Muscle of arm (tissue), 12 donors: ENCODE results near the gene FAIM2. TPM values are rescaled to one million over a fixed set of nuclear protein-coding genes. Genes with fewer than 3 reads are reported as not detected.
A peak's percentile ranks its signal among the peaks of the same experiment; 100 is the strongest.

Experiments used
- DNase-seq: peaks from one replicate; pipeline ENCODE4 v3.0.0-alpha.2; 2013
- polyA plus RNA-seq, 12 donors: library from polyadenylated mRNA; unstranded; fragments of 120-200 nt; gene quantifications; one replicate each; pipeline ENCODE4 v1.2.1, GENCODE V29; 2013; ENCODE audit not compliant: insufficient read length in 12 of 12

FAIM2 gene
- polyA plus RNA-seq, 12 donors = 7.4 to 10.6 (median 8.7) TPM; not detected in 1

GRCh38 chr12:49827401-49828099 is 76.2 kb downstream of the FAIM2 start:
- DNase-seq = peak; percentile 76

GRCh38 chr12:49827051-49827400 is 76.7 kb downstream of the FAIM2 start:
- DNase-seq = no peak

DNA sequence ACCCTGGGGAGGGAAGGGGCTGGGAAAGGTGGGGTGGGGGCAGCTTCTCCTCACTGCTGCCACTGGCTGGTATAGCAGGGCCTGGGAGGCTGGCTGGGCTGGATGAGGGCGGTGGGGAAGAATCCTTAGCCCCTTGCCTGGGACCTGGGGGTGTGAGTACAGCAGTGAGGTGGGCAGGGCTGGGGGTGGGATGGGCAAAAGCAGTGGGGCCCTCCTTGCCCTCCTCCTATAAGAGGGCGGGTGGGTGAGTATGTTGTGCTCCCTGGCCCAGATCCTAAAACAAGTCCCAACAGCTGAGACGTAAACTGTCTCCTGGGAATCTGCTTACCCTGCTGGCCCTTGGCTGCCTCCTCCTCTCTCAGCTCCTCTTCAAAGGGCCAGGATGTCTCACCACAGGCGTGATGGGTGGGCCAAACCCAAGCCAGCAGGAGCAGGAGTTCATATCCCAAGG is 77.7 kb downstream of the FAIM2 start:
- no peak for DNase-seq

GRCh38 chr12:49825360-49825970 is 78.2 kb downstream of the FAIM2 start:
- DNase-seq = no peak

- DNase-seq = no peak
These were observed 78.8 kb downstream of the FAIM2 start for GRCh38 chr12:49824895-49825294.

GRCh38 chr12:49824416-49824815 is 79.3 kb downstream of the FAIM2 start:
- DNase-seq = no peak

DNA sequence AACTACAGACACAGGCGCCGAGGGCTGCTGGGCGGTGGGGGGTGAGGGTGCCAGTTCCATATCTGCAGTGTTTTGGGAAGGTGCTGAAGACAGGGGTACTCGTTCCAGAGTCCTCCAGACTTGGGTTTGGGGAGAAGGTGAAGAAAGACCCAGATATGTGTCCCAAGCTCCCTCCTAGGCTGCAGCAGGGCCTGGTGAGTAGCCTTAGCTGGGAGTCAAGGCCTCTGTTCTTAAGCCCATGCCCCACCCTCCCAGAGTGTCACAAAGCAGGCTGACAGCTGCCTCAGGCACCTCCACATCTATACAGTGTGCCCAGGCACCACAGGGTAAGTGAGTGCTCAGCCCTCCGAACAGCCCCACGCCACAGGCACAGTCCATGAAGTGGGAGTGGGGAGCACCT is 79.7 kb downstream of the FAIM2 start:
- DNase-seq = no peak

GRCh38 chr12:49823350-49823749 is 80.3 kb downstream of the FAIM2 start:
- DNase-seq = no peak

GRCh38 chr12:49821373-49822287 is 82.1 kb downstream of the FAIM2 start:
- DNase-seq = no peak

- DNase-seq = no peak
These were observed 83.9 kb downstream of the FAIM2 start for GRCh38 chr12:49819786-49820185.

- DNase-seq = no peak
These were observed 85.3 kb downstream of the FAIM2 start for GRCh38 chr12:49818241-49818895.

Other genes starting within 250 kb of the FAIM2 start
- 100 to 1,000 TPM in 1 of 12 donors, 10 to 100 TPM in 11; 22.8 to 166 (median 28.1) TPM for gene FMNL3, start 196.5 kb downstream of the FAIM2 start, polyA plus RNA-seq
- 100 to 1,000 TPM; 244 to 709 (median 288) TPM for gene TMBIM6, start 162.3 kb downstream of the FAIM2 start, polyA plus RNA-seq
- 10 to 100 TPM in 11 of 12 donors, not detected in 1; 22.5 to 51.4 (median 30.0) TPM for gene NCKAP5L, start 75.5 kb downstream of the FAIM2 start, polyA plus RNA-seq
- 1 to 10 TPM in 11 of 12 donors, not detected in 1; 3.5 to 6.3 (median 5.2) TPM for gene BCDIN3D, start 60.8 kb downstream of the FAIM2 start, polyA plus RNA-seq
- gene AQP2, start 46.8 kb upstream of the FAIM2 start, polyA plus RNA-seq = under 1 TPM in 5 of 12 donors, not detected in 7; 0.05 to 0.40 (median 0.16) TPM
- under 1 TPM in 10 of 12 donors, not detected in 2; 0.33 to 0.93 (median 0.55) TPM for gene AQP5, start 58.0 kb upstream of the FAIM2 start, polyA plus RNA-seq
- under 1 TPM in 9 of 12 donors, not detected in 3; 0.07 to 0.26 (median 0.14) TPM for gene AQP6, start 69.0 kb upstream of the FAIM2 start, polyA plus RNA-seq
- 10 to 100 TPM in 11 of 12 donors, not detected in 1; 17.4 to 36.4 (median 28.5) TPM for gene RACGAP1, start 121.6 kb upstream of the FAIM2 start, polyA plus RNA-seq
- gene ASIC1, start 153.7 kb upstream of the FAIM2 start, polyA plus RNA-seq = 10 to 100 TPM in 8 of 12 donors, 1 to 10 TPM in 3, not detected in 1; 8.1 to 15.0 (median 10.7) TPM
- gene SMARCD1, start 181.4 kb upstream of the FAIM2 start, polyA plus RNA-seq = 10 to 100 TPM in 11 of 12 donors, not detected in 1; 45.4 to 88.5 (median 56.3) TPM
- 10 to 100 TPM in 11 of 12 donors, not detected in 1; 13.8 to 82.5 (median 54.2) TPM for gene GPD1, start 200.1 kb upstream of the FAIM2 start, polyA plus RNA-seq
- gene COX14, start 208.3 kb upstream of the FAIM2 start, polyA plus RNA-seq = 10 to 100 TPM in 10 of 12 donors, not detected in 2; 20.9 to 46.7 (median 38.2) TPM